ENCODE data around the gene CHMP4B. TPM values are rescaled to one million over a fixed set of nuclear protein-coding genes. Genes with fewer than 3 reads are reported as not detected.

CHMP4B gene
- total and polyA plus RNA-seq, 12 donors: 55.1 to 150 (median 93.4) TPM

DNA sequence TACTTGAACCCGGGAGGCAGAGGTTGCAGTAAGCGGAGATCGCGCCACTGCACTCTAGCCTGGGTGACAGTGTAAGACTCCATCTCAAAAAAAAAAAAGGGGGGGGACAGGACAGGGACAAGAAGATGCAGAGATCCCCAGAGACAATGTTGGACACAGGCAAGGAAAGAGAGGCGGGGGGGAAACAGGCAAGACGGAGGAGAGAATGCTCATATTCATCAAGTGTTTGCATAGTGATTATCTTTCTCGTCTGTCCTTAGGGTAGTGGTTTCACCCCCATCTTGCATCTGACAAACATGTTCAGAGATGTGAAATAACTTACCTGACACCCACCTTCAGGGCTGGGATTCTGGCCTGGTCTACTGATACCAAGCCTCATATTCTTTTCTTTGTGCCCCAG is 29.0 kb downstream of the CHMP4B start:
- no peaks in the 10 kb centered on the region for H3K27me3 ChIP-seq
- peaks cover 44 to 90% of the 10 kb centered on the region in 2 donors for H3K4me1 ChIP-seq (replicated peaks in 1 of 2)
- TF ChIP-seq, protein P1, sequence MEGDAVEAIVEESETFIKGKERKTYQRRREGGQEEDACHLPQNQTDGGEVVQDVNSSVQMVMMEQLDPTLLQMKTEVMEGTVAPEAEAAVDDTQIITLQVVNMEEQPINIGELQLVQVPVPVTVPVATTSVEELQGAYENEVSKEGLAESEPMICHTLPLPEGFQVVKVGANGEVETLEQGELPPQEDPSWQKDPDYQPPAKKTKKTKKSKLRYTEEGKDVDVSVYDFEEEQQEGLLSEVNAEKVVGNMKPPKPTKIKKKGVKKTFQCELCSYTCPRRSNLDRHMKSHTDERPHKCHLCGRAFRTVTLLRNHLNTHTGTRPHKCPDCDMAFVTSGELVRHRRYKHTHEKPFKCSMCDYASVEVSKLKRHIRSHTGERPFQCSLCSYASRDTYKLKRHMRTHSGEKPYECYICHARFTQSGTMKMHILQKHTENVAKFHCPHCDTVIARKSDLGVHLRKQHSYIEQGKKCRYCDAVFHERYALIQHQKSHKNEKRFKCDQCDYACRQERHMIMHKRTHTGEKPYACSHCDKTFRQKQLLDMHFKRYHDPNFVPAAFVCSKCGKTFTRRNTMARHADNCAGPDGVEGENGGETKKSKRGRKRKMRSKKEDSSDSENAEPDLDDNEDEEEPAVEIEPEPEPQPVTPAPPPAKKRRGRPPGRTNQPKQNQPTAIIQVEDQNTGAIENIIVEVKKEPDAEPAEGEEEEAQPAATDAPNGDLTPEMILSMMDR (IDR thresholded peaks at IDR 0.05): no peak
- no peak for TF ChIP-seq POLR2A (IDR thresholded peaks at IDR 0.05)
- intact Hi-C loops (cut with DNase I): no loop called here
- no peaks in the 10 kb centered on the region for H3K36me3 ChIP-seq (replicated peaks in 1 of 2)
- 89 to 94% (median 92%) methylated on average over 7 of the region's 7 CpGs for WGBS, 4 donors
- no peak overlapping the region for H3K4me3 ChIP-seq
- no peaks in the 10 kb centered on the region for H3K9me3 ChIP-seq (replicated peaks in 1 of 3)
- no peak for DNase-seq
- H3K27ac ChIP-seq: no peak overlapping the region

DNA sequence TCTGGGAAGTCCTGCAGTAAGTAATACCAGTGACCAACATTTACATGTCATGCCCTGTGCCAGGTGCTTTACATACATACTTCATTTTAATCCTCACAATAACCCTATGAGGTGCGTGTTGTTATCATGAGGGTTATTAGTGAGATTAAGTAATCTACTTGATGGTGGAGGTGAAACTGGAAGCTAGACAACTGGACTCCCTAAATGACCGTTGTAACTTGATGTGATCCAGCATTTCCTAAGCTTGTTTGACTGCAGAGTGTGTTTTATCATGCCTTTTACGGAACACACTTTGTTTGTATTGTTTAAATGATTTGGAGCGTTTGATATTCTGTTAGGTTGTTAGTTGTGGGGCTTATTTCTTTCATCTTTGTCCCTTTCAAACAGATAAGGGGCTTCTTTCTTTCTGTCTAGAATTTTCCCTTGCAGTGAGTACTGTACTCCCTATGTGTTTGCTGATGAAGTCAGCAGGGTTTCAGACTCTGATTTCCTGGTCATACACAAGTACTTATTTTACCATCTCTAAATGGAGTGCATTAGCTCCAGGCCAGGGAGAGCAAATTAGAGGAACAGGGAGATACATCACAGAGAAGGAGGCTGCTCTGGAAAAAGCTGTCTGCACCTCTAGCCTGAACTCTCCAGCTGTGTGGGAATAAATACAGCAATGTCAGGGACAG is 29.7 kb downstream of the CHMP4B start:
- no peak for TF ChIP-seq POLR2A (IDR thresholded peaks at IDR 0.05)
- TF ChIP-seq, protein P1 (IDR thresholded peaks at IDR 0.05): no peak
- Histone ChIP-seq H3K36me3 (replicated peaks in 1 of 2) (no peaks in the 10 kb centered on the region), H3K4me3 (no peak overlapping the region), H3K9me3 (replicated peaks in 1 of 3) (no peaks in the 10 kb centered on the region), H3K27ac (no peak overlapping the region), H3K4me1 (replicated peaks in 1 of 2) (peaks cover 44 to 84% of the 10 kb centered on the region in 2 donors), H3K27me3 (no peaks in the 10 kb centered on the region)
- WGBS, 4 donors: 69 to 82% (median 73%) methylated on average over 4 of the region's 4 CpGs
- intact Hi-C loops (cut with DNase I): no loop called here
- DNase-seq: no peak

- H3K9me3 ChIP-seq (replicated peaks in 1 of 3): no peaks in the 10 kb centered on the region
- no peak overlapping the region for H3K27ac ChIP-seq
- no peak overlapping the region for H3K4me3 ChIP-seq
- H3K36me3 ChIP-seq (replicated peaks in 1 of 2): no peaks in the 10 kb centered on the region
- TF ChIP-seq, protein P1 (IDR thresholded peaks at IDR 0.05): no peak
- TF ChIP-seq POLR2A (IDR thresholded peaks at IDR 0.05): no peak
- 45 to 78% (median 59%) methylated on average over 4 of the region's 4 CpGs for WGBS, 4 donors
- peaks cover 45 to 79% of the 10 kb centered on the region in 2 donors for H3K4me1 ChIP-seq (replicated peaks in 1 of 2)
- no peaks in the 10 kb centered on the region for H3K27me3 ChIP-seq
- intact Hi-C loops (cut with DNase I): no loop called here
- DNase-seq: no peak
Measured at GRCh38 chr20:33841436-33841799, 30.3 kb downstream of the CHMP4B start.

DNA sequence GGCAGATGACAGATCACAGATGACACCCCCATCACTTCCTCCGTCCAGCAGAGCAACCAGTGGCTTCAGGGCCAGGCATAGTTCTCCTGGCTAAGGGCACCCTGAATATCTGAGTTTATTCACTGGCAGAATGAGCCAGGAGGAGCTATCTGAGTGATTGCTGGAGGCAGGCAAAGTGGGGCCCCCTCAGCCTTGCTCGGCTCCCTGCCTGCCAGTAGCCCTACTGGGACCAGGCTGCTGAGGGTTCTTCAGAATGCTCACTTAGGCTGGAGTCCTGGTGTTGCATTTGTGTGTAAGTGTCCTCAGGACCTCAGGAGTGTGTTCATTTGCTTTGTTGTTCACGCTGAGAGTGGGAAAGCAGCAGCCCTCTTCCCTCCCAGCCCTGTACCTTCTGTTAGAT is 31.2 kb downstream of the CHMP4B start:
- TF ChIP-seq, protein P1 (IDR thresholded peaks at IDR 0.05): no peak
- no peak for TF ChIP-seq POLR2A (IDR thresholded peaks at IDR 0.05)
- H3K27ac ChIP-seq: no peak overlapping the region
- no peak overlapping the region for H3K4me3 ChIP-seq
- intact Hi-C loops (cut with DNase I): no loop called here
- no peak for DNase-seq
- no peaks in the 10 kb centered on the region for H3K36me3 ChIP-seq (replicated peaks in 1 of 2)
- no peaks in the 10 kb centered on the region for H3K27me3 ChIP-seq
- WGBS, 4 donors: 86 to 100% (median 92%) methylated on average over 2 to 3 of the region's 3 CpGs
- H3K4me1 ChIP-seq (replicated peaks in 1 of 2): peaks cover 43 to 77% of the 10 kb centered on the region in 2 donors
- no peaks in the 10 kb centered on the region for H3K9me3 ChIP-seq (replicated peaks in 1 of 3)

Measured in adrenal gland (tissue), 12 donors.